GM18873 (cell line): ENCODE data around the gene SLC9A9.

Experiments used
- ATAC-seq: cut with Tn5 transposase; IDR thresholded peaks from one replicate; pipeline ENCODE4 v1.9.1; 2021; ENCODE audit warnings: mild to moderate bottlenecking, moderate library complexity, moderate number of reproducible peaks; ENCODE audit not compliant: unreplicated experiment, low FRiP score

SLC9A9 gene

GRCh38 chr3:143348486-143349327, 499.6 kb downstream of the SLC9A9 start:
- ATAC-seq, result no peak

DNA sequence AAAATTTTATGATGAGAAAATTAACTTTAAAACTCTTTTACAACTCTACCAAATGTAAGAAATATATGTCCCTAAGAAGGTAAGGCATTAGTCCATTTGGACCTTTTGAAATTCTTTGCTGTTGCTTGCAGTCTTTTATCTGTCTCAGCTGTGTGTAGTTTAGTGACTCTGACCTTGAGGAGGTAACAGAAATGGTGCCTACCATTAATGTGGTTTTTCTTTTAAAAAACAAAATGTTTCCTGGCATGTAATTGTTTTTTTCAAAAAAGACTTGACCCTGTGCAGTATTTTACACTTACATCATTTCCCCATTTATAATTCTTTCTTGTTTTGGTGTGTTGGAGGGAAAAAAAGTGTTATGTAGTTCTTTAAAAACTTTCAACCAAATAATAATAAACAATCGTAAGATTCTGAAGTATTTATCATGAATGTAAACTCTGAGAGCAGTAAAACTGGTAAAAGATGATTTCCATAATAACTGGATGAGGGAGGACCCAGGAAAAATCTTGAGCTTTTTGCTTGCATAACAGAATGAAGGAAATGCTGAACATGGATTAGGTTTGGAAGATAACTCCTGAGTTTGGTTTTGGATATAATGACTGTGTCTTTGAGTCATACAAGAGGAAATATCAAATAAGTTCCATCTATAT, 503.6 kb downstream of the SLC9A9 start:
- no peak for ATAC-seq

- no peak for ATAC-seq
Measured at GRCh38 chr3:143343944-143344343, 504.3 kb downstream of the SLC9A9 start.

- ATAC-seq, result no peak
Measured at GRCh38 chr3:143343031-143343430, 505.2 kb downstream of the SLC9A9 start.

GRCh38 chr3:143339451-143339850, 508.8 kb downstream of the SLC9A9 start:
- no peak for ATAC-seq

DNA sequence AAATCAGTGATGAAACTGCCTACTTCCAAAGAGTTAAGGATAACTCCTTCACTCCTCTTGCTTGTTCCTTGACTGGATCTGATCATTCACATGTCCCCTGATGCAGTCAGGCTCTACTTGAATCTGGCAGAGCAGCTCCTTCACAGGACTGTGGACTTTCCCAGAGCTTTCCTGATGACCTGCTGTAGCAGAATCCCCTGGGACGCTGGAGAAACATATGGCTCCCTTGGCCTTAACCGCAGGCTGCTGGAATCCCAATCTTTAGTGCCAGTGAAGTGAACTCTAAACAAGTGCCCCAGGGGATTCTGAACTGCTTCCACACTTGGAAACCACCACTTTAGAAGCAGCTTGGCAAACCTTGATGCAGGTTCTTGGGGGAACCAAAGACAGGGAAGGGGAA, 510.9 kb downstream of the SLC9A9 start:
- no peak for ATAC-seq

DNA sequence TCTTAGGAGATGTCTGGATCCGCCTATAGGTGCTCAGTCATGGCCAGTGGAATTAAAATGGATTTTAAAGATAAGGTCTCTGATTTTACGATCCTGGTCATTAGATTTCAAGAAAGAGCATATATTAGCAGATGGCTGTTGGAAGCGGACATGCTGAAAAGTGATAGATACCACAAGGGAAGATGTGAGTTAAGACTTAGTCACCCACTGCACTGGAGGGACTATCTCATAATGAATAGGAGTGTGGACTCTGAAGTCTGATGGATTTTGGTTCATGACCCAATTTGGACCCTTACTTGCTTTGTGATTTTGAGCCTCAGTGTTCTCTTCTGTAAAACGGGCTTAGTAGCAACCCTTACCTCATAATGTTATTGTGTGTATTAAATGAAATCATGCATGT, 514.0 kb downstream of the SLC9A9 start:
- ATAC-seq, result no peak

- ATAC-seq, result no peak
Measured at GRCh38 chr3:143333367-143333766, 514.9 kb downstream of the SLC9A9 start.

DNA sequence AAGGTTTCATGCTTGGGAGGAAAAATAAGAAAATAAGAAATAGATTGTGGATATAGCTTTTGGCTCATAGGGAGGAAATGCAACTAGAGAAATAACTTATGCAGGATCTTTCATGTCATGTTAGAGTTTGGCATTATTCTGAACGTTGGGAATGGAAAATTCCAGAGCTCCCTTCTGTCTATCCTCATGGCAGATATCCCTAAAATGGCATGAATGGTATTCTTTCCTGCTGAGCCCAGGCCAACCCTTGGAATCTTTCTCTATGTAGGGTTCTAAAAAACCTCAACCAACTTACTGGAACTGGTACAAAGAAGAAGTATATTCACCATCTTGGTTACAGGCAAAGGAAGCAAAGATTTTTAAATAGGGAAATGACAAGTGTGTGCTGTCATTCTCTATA, 516.2 kb downstream of the SLC9A9 start:
- no peak for ATAC-seq

DNA sequence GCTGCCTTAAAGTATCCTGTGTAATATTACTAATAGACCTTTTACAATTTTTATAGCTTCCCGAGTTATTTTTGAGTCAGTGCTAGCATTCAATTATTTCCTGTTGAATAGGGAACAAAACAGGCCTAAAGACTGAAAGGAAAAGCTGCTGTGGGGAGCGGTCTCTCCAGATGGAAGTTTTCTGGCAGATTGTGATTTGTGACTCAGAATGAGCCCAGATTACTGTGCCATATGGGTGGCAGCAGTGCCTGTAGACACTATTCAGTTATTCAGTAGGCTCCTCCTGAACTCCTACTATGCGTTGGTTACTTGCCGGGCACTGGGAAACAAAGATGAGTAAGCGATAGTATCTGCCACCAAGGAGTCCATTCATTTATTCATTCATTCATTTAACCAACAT, 516.9 kb downstream of the SLC9A9 start:
- ATAC-seq, result no peak

DNA sequence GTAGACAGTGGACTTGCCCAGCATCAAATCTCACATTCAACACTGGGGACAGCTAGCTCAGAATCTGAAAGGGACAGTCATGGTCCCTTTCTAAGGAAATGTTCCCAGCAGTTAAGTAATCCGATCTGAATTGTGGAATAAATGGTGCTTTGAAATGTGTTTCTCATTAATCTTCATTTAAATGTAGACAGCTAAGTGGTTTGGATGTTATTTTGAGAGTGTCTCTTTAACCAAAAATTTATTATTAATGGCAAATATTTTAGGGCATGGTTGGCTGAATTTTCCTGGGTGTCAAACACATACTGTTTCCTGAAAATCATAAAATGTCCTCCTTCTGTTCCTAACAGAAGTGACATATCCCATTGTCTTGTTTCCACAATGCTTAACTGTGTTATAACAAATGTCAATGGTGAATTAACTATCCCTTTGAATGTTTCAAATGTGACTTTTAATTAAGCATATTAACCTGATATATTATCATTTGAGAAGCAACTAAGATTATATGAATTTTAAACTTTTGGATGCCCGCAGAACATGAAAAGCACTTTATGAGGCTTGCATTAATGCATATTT, 517.9 kb downstream of the SLC9A9 start:
- no peak for ATAC-seq

GRCh38 chr3:143329567-143330211, 518.6 kb downstream of the SLC9A9 start:
- no peak for ATAC-seq

- ATAC-seq, result no peak
Measured at GRCh38 chr3:143328451-143328850, 519.8 kb downstream of the SLC9A9 start.

DNA sequence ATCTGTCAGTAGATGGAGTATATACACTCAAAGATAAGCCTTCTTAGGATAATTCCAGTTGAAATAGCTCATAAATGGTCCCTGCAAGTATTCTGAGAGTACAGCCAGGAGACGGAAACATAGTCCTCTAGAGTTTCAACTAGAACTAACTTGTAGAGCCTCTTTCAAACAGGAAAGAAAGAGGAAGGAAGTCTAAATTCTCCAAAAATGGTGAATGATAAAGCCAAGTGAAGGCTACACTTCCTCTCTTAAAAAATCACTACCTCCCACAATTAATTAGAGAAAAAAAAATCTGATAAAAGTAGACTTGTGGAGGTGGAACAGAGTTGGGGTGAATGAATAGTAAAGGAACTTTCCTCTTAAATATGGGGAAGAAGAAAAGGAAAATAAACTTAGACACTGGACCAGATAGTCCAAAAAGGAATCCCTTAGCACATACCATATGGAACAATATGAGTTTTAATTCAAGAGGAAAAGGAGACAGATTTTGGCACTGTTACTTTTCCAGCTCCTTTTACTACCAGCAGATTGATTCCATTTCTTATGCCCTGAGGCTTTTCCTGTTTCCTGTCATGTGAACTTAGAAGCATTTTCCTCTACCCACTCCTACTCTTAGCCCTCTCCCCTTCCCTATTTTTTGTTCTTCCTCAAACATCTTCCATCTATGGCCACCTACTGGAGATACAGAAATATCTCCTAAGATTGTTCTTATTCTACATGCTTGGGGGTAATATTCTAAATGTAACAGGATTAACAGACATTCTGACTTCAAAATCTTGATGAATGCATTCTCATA, 521.1 kb downstream of the SLC9A9 start:
- ATAC-seq, result no peak

GRCh38 chr3:143321058-143321769, 527.1 kb downstream of the SLC9A9 start:
- ATAC-seq, result no peak

- ATAC-seq, result no peak
Measured at GRCh38 chr3:143315766-143316165, 532.5 kb downstream of the SLC9A9 start.

GRCh38 chr3:143314251-143315093, 533.8 kb downstream of the SLC9A9 start:
- no peak for ATAC-seq

- ATAC-seq, result no peak
Measured at GRCh38 chr3:143313893-143314188, 534.4 kb downstream of the SLC9A9 start.
